ENCODE results near the gene GNA12.
"Not testable (repeated sequence)": the region's sequence is repeated elsewhere in the genome, so short reads cannot be mapped to it uniquely, and the experiment has no call there.

The GNA12 gene

DNA sequence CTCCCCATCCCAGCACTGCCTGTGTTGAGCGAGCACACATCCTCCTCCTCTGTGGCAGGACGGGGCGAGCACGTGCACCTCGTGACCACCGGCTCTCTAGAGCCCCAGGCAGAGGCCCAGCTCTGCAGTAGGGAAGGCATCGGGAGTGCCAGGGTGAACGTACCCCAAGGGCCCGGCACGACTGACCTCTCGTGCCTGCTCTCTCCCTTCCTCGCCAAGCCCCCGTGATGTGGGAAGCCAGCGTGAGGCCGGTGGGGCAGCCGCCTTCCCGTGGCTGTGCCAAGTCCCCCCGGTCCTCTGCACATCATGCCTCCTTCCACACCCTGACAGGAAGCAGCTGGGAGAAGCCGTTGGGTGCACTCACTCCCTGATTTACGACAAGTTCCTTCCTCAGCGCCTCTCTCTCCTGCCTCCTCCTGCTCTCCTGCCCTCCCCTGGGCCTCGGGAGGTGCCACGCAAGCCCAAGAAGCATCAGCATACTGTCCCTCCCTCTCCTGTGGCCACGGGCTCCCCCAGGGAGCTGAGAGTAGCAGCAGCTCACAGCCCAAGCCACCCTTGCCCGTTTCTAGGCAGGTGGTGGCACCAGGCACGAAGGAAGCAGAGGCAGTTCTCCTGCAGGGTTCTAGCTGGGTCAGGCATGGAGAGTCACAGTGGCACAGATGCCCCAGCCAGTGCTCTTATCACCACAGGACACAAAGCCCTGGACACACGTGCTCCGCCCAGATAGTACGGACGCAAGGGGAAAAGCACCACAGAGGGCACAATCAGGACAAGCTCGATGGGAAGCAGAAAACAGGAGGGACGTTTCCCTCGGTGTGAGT lies 109.1 kb downstream of the GNA12 start:
- peaks cover 26% of the 10 kb centered on the region for H3K4me1 ChIP-seq (ENCODE audit: control insufficient read depth, insufficient read depth, low read length)
- no peak overlapping the region for H3K4me2 ChIP-seq (ENCODE audit: low read length)
- no peaks in the 10 kb centered on the region for H3K27me3 ChIP-seq (ENCODE audit: control insufficient read depth, insufficient read depth, low read length)
- H3K4me3 ChIP-seq (ENCODE audit: low read length), result no peak overlapping the region
- peak overlapping the region; percentile 5 for H3K9ac ChIP-seq (ENCODE audit: low read depth, low read length)
- no peaks in the 10 kb centered on the region for H3K9me3 ChIP-seq (replicated peaks; ENCODE audit: low read length)
- peaks cover 15% of the 10 kb centered on the region for H3K36me3 ChIP-seq (ENCODE audit: insufficient read depth, low read length)

DNA sequence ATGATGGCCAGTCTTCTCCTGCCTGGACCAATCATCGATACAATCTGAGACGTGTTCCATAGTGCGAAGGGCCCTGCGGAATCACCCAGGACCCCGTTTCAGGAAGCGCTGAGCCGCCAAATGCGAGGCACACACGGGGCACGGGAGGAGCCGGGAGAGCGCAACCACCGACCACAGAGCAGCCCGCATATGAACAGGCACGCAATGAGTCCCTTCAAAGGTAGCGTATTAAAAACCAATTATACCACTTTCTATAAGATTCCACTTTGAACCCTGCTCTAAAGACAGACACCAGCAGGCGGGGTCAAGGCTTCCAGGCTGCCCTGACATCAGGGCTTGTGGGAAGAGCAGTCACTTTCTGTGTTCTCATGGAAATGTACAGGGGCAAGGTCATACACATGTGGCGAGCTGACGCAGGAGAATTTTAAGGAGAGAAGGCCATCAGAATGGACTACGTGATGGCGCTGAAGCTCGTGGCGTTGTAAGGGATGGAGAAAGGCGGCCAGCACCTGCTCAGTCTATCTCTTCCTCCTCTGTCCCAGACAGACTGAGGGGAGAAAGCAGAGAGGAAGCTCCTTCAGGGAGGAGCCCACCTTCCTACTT lies 109.9 kb downstream of the GNA12 start:
- H3K9ac ChIP-seq (ENCODE audit: low read depth, low read length), result no peak overlapping the region
- peaks cover 34% of the 10 kb centered on the region for H3K4me1 ChIP-seq (ENCODE audit: control insufficient read depth, insufficient read depth, low read length)
- no peaks in the 10 kb centered on the region for H3K27me3 ChIP-seq (ENCODE audit: control insufficient read depth, insufficient read depth, low read length)
- no peak overlapping the region for H3K4me2 ChIP-seq (ENCODE audit: low read length)
- H3K36me3 ChIP-seq (ENCODE audit: insufficient read depth, low read length), result peaks cover 21% of the 10 kb centered on the region
- no peaks in the 10 kb centered on the region for H3K9me3 ChIP-seq (replicated peaks; ENCODE audit: low read length)
- no peak overlapping the region for H3K4me3 ChIP-seq (ENCODE audit: low read length)

DNA sequence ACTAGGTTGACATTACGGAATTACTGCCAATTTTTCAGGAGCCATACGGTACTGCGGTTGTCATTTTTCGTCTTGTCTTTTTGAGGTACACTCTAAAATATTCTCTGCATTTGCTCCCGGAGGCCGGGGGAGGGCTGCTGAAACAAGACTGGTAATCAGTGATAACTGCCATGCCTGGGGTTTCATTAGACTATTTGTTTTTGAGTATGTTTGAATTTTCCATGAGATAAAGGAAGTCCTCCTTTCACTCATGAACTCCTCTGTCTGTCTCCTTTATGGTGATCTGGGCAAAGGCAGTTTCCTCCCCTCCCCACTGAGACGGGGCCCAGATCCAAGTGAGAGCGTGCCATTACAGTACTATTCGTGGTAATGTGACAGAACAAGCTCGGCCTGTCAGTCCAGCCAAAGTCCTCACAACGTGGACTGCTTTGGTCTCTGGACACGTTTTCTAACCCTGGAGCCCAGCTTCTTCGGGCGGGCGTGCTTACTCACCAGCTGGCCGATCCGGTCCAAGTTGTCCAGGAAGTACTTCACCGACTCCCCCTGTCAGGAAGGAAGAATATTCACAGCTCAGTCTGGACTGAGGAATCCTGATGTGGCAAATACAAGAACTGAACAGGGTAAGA lies 111.0 kb downstream of the GNA12 start:
- peaks cover 45% of the 10 kb centered on the region for H3K4me1 ChIP-seq (ENCODE audit: control insufficient read depth, insufficient read depth, low read length)
- no peak overlapping the region for H3K9ac ChIP-seq (ENCODE audit: low read depth, low read length)
- H3K36me3 ChIP-seq (ENCODE audit: insufficient read depth, low read length), result peaks cover 23% of the 10 kb centered on the region
- no peak overlapping the region for H3K4me3 ChIP-seq (ENCODE audit: low read length)
- H3K9me3 ChIP-seq (replicated peaks; ENCODE audit: low read length), result no peaks in the 10 kb centered on the region
- no peaks in the 10 kb centered on the region for H3K27me3 ChIP-seq (ENCODE audit: control insufficient read depth, insufficient read depth, low read length)
- no peak overlapping the region for H3K4me2 ChIP-seq (ENCODE audit: low read length)

DNA sequence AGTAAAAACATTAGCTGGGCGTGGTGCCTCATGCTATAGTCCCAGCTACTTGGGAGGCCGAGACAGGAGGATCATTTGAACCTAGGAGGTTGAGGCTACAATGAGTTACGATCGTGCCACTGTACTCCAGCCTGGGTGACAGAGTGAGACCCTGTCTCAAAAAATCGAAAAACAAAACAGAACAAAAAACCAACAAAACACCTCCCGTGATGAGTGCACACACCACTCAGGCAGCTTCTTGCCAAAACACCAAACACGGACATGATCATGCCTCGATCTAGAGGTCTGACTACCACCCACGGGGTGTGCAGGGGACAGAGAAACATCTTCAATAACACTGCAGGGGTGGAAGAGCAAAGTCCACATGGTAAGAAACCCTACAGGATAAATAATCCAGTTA lies 111.7 kb downstream of the GNA12 start:
- Histone ChIP-seq H3K9me3 (replicated peaks; ENCODE audit: low read length) (no peaks in the 10 kb centered on the region), H3K9ac (ENCODE audit: low read depth, low read length) (no peak overlapping the region), H3K36me3 (ENCODE audit: insufficient read depth, low read length) (peaks cover 23% of the 10 kb centered on the region), H3K4me1 (ENCODE audit: control insufficient read depth, insufficient read depth, low read length) (peaks cover 47% of the 10 kb centered on the region), H3K4me3 (ENCODE audit: low read length) (no peak overlapping the region), H3K4me2 (ENCODE audit: low read length) (no peak overlapping the region), H3K27me3 (ENCODE audit: control insufficient read depth, insufficient read depth, low read length) (no peaks in the 10 kb centered on the region)

DNA sequence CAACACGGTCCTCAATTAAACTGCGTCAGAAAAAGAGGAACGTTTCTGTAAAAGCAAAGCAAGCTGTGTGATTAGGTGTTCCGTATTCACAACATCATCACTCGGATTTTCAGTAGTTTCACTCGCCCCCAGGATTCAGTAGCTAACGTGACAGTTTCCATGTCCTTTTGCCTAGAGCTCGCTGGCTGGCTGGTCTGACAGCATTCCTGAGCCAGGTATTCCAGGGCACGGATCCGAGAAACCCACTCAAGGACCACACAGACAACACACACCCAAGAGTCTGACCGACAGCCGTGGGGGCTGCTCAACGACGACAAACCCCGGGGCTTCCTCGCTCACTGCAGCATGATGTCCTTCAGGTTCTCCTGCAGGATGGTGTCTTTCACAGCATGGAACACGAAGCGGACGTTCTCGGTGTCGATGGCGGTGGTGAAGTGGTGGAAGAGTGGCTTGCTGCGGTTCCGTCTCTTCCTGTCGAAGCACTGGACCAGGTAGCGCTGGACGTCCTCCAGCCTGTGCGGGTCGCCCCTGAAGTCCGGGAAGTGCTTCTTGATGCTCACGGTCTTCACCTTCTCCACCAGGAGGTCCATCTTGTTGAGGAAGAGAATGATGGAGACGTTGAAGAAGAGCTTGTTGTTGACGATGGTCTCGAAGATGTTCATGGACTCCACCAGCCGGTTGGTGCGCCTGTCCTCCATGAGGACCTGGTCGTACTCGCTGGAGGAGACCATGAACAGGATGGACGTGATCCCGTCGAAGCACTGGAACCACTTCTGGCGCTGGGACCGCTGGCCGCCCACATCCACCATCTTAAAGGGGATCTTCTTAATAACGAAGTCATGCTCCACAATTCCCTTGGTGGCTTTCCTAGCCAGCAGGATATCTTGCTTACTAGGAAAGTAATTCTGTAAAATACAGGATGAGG lies 113.0 kb downstream of the GNA12 start:
- Histone ChIP-seq H3K27me3 (ENCODE audit: control insufficient read depth, insufficient read depth, low read length) (no peaks in the 10 kb centered on the region), H3K9ac (ENCODE audit: low read depth, low read length) (no peak overlapping the region), H3K36me3 (ENCODE audit: insufficient read depth, low read length) (peaks cover 27% of the 10 kb centered on the region), H3K4me1 (ENCODE audit: control insufficient read depth, insufficient read depth, low read length) (peaks cover 47% of the 10 kb centered on the region), H3K4me2 (ENCODE audit: low read length) (no peak overlapping the region), H3K9me3 (replicated peaks; ENCODE audit: low read length) (no peaks in the 10 kb centered on the region), H3K4me3 (ENCODE audit: low read length) (no peak overlapping the region)

DNA sequence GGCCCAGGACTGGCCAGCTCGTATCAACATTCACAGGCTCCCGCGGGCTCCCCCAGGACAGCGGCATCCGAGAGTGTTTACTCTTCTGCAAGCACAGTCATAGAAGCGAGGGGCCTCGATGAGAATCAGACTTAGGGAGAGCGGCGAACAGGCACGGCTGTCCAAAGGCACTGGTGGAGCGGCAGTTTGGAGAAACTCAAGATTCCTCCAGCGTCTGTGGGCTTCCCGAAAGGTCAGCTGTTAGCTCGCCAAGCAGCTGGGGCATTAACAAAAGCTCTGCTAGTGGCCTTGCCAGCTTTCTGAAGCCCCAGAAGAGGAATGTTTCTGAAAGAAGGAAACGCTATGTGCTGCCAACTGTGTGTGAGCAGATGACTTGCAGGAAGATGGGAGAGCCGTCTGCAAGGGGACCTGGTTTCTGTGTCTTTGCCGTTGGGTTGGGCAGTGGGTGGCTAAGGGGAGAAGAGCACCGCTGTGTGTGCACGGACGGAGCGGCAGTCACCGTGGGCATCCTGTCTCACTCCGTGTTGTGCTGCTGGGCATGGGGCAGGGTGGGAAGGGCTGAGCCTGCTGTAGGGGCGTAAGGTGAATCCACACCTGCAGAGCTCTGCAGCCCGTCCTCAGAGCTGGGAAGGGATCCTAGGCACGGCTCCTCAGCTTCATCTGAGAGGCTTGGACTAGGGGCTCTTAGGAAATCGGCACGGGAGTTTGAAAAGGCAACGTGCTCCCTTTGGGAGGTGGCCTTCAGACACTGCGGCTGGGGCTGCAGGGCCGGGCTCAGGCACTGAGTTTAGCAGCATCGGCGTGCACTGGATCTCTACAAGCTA lies 114.0 kb downstream of the GNA12 start:
- H3K36me3 ChIP-seq (ENCODE audit: insufficient read depth, low read length), result peaks cover 30% of the 10 kb centered on the region
- H3K9ac ChIP-seq (ENCODE audit: low read depth, low read length), result peak overlapping the region; percentile 36
- H3K4me1 ChIP-seq (ENCODE audit: control insufficient read depth, insufficient read depth, low read length), result peaks cover 41% of the 10 kb centered on the region
- peak overlapping the region; percentile 35 for H3K4me2 ChIP-seq (ENCODE audit: low read length)
- no peak overlapping the region for H3K4me3 ChIP-seq (ENCODE audit: low read length)
- H3K9me3 ChIP-seq (replicated peaks; ENCODE audit: low read length), result no peaks in the 10 kb centered on the region
- H3K27me3 ChIP-seq (ENCODE audit: control insufficient read depth, insufficient read depth, low read length), result no peaks in the 10 kb centered on the region

DNA sequence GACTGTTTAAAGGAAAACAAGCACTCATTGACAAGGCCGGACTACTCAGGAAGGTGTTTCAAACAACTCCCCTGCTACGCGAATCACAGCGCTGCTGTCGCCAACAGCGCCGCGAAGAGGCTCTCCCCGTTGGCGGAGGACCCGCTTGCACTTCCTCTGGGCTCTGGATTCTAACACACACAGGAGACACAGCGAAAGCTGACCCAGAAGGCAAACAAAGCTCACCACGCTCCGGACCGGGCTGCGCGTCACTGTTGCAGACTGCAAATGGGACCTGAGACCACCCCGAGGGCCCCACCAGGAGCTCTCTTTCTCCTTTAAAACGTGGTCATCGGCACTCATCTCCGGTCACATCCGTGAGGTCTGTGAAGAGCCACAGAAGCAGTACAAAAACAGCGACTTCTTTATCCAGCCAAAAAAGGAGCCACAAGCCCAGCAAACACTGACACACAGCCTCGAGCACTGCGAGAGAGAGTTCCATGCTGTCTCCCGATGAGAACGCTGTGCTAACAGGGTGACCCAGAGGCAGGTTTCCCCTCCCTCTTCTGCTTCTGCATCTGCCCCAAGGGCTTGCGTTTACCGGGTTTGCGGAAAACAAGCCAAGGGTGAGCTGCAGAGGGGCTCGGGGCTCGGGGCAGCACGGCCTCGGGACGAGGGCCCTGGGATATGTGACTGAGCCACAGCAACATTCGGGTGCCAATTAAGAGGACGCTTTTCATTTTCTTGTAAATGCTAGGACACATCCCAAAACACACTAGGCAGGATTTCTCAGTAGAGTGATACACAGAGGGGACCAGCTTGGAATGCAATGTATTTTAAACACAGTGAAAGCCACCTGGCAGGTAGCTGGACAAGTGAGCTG lies 114.8 kb downstream of the GNA12 start:
- Histone ChIP-seq H3K9ac (ENCODE audit: low read depth, low read length) (peak overlapping the region; percentile 36), H3K27me3 (ENCODE audit: control insufficient read depth, insufficient read depth, low read length) (no peaks in the 10 kb centered on the region), H3K4me1 (ENCODE audit: control insufficient read depth, insufficient read depth, low read length) (peaks cover 36% of the 10 kb centered on the region), H3K4me2 (ENCODE audit: low read length) (peak overlapping the region; percentile 35), H3K9me3 (replicated peaks; ENCODE audit: low read length) (no peaks in the 10 kb centered on the region), H3K4me3 (ENCODE audit: low read length) (no peak overlapping the region), H3K36me3 (ENCODE audit: insufficient read depth, low read length) (peaks cover 30% of the 10 kb centered on the region)

DNA sequence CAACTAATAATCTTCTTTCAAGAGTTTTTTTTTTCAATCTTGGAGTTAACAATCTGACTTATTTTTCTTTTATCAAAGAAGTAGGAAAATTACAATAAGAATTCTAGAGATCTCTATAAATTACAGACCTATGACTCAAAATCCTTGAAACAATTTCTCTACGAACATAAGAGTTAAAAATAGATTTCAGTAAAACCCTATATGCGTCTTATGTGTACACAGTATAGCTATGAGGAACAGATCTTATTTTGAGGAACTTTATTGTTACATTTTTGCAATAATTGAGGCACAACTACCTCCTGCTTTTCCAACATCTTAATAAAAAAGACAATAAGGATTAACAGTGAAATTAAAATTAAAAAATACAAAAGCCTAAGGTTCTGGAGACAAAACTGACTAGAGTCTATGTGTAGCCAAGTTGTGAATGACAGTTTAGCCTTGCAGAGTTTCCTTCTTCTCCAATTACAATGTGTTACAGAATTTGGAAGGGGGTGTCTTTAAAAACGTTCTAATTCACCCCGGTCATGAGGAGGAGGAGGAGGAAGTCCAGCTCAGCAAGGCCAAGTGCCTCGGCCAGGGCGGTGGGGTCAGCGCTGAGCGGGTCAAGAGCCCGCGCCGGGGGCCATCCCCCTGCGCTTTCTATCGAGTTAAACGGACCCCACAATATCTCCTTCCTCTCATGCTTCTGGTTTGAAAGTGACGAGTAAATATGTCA lies 115.6 kb downstream of the GNA12 start:
- H3K4me3 ChIP-seq (ENCODE audit: low read length), result no peak overlapping the region
- peak overlapping the region; percentile 35 for H3K9ac ChIP-seq (ENCODE audit: low read depth, low read length)
- no peak overlapping the region for H3K4me2 ChIP-seq (ENCODE audit: low read length)
- H3K9me3 ChIP-seq (replicated peaks; ENCODE audit: low read length), result no peaks in the 10 kb centered on the region
- peaks cover 33% of the 10 kb centered on the region for H3K4me1 ChIP-seq (ENCODE audit: control insufficient read depth, insufficient read depth, low read length)
- H3K27me3 ChIP-seq (ENCODE audit: control insufficient read depth, insufficient read depth, low read length), result no peaks in the 10 kb centered on the region
- H3K36me3 ChIP-seq (ENCODE audit: insufficient read depth, low read length), result peaks cover 30% of the 10 kb centered on the region

DNA sequence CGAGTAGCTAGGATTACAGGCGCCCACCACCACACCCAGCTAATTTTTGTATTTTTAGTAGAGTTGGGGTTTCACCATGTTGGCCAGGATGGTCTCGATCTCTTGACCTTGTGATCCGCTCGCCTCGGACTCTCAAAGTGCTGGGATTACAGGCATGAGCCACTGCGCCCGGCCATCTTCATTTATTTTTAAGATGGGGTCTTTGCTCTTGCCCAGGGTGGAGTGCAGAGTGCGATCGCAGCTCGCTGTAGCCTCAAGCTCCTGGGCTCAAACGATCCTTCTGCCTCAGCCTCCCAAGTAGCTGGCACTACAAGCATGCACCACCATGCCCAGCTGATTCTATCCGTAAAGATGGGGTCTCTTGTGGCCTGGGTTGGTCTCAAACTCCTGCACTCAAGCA lies 116.9 kb downstream of the GNA12 start:
- not testable (repeated sequence) for H3K27me3 ChIP-seq (ENCODE audit: control insufficient read depth, insufficient read depth, low read length); H3K4me2 ChIP-seq (ENCODE audit: low read length); H3K9ac ChIP-seq (ENCODE audit: low read depth, low read length); H3K4me3 ChIP-seq (ENCODE audit: low read length); H3K9me3 ChIP-seq (replicated peaks; ENCODE audit: low read length)
- Histone ChIP-seq H3K4me1 (ENCODE audit: control insufficient read depth, insufficient read depth, low read length) (peaks cover 26% of the 10 kb centered on the region), H3K36me3 (ENCODE audit: insufficient read depth, low read length) (peaks cover 30% of the 10 kb centered on the region)
